IMR-90 (cell line): ENCODE measurements around the gene OR4F16. TPM values are rescaled to one million over a fixed set of nuclear protein-coding genes. Genes with fewer than 3 reads are reported as not detected.
"Not testable (repeated sequence)": the region's sequence is repeated elsewhere in the genome, so short reads cannot be mapped to it uniquely, and the experiment has no call there.

Source experiments
- ATAC-seq: fragments of 200-7000 bp; cut with Tn5 transposase; 2 replicates; pipeline ENCODE4 v1.9.1; 2020; ENCODE audit warnings: low read depth, mild to moderate bottlenecking, moderate library complexity
- Bru-seq: library from RNA; stranded (reverse); fragments of 400-500 nt; gene quantifications from one replicate; lab custom pipeline; 2021; lab: Mats Ljungman, UMichigan
- BruChase-seq, 2 experiments: library from RNA; stranded (reverse); fragments of 400-500 nt; gene quantifications; one replicate each; lab custom pipeline; 2021; lab: Mats Ljungman, UMichigan
- BruUV-seq: library from RNA; stranded (reverse); fragments of 400-500 nt; replicated peaks from 2 replicates; lab custom pipeline; 2021; lab: Mats Ljungman, UMichigan
- CTCF ChIA-PET: fragments of 300-600 bp; formaldehyde crosslinking; extraction: SDS; loops from one replicate; lab custom pipeline; 2021; ENCODE audit warnings: antibody characterized with exemption; lab: Yijun Ruan, JAX
- POLR2A ChIA-PET: fragments of 300-600 bp; sonication (Branson Sonifier 250); formaldehyde crosslinking; loops from one replicate; lab custom pipeline; 2022; ENCODE audit warnings: antibody characterized with exemption; ENCODE audit not compliant: unreplicated experiment; lab: Charles Lee
- DNase-seq: peaks from one replicate; pipeline ENCODE4 v3.0.0; 2013
- H2AFZ ChIP-seq: replicated peaks from 2 replicates; pipeline ENCODE3; 2013; ENCODE audit warnings: low read length, mild to moderate bottlenecking; ENCODE audit not compliant: poor library complexity
- H2AK5ac ChIP-seq: 2 replicates; pipeline ENCODE4 v1.6.1; 2013; ENCODE audit warnings: low read depth, low read length, inconsistent platforms
- H2AK9ac ChIP-seq: replicated peaks from 2 replicates; pipeline ENCODE3; 2013; ENCODE audit warnings: mild to moderate bottlenecking, low read depth, low read length, moderate library complexity; ENCODE audit not compliant: poor library complexity
- H2BK120ac ChIP-seq: 2 replicates; pipeline ENCODE4 v1.6.1; 2013; ENCODE audit warnings: low read depth, low read length, inconsistent platforms
- H2BK15ac ChIP-seq: 3 replicates; pipeline ENCODE4 v1.6.1; 2013; ENCODE audit warnings: low read depth, low read length, inconsistent platforms
- H2BK20ac ChIP-seq: 2 replicates; pipeline ENCODE4 v1.6.1; 2013; ENCODE audit warnings: low read depth, mild to moderate bottlenecking, inconsistent platforms, low read length, moderate library complexity
- H2BK5ac ChIP-seq: 2 replicates; pipeline ENCODE4 v1.6.1; 2013; ENCODE audit warnings: mild to moderate bottlenecking, low read depth, low read length, inconsistent platforms; ENCODE audit not compliant: poor library complexity, severe bottlenecking
- H3K14ac ChIP-seq: replicated peaks from 2 replicates; pipeline ENCODE4 v1.6.1; 2013; ENCODE audit warnings: low read depth, low read length, inconsistent platforms
- H3K18ac ChIP-seq: 2 replicates; pipeline ENCODE4 v1.6.1; 2013; ENCODE audit warnings: low read depth, low read length, control low read depth
- H3K23ac ChIP-seq: 2 replicates; pipeline ENCODE4 v1.6.1; 2013; ENCODE audit warnings: low read depth, low read length, inconsistent platforms
- H3K27ac ChIP-seq: 2 replicates; pipeline ENCODE4 v1.5.1; 2013; ENCODE audit warnings: mild to moderate bottlenecking, control low read depth, low read length; ENCODE audit not compliant: insufficient read depth
- H3K27me3 ChIP-seq: 2 replicates; pipeline ENCODE4 v1.6.1; 2013; ENCODE audit warnings: low read length; ENCODE audit not compliant: control insufficient read depth, insufficient read depth
- H3K36me3 ChIP-seq: 2 replicates; pipeline ENCODE4 v1.6.1; 2013; ENCODE audit warnings: low read length, mixed read lengths; ENCODE audit not compliant: control insufficient read depth, insufficient read depth
- H3K4ac ChIP-seq: 2 replicates; pipeline ENCODE4 v1.6.1; 2013; ENCODE audit warnings: low read depth, low read length, inconsistent platforms
- H3K4me1 ChIP-seq: 2 replicates; pipeline ENCODE4 v1.6.1; 2013; ENCODE audit warnings: low read length, mixed read lengths; ENCODE audit not compliant: control insufficient read depth, insufficient read depth
- H3K4me2 ChIP-seq: 2 replicates; pipeline ENCODE4 v1.6.1; 2013; ENCODE audit warnings: low read depth, mild to moderate bottlenecking, control low read depth, low read length, moderate library complexity
- H3K4me3 ChIP-seq: 2 replicates; pipeline ENCODE4 v1.5.1; 2013; ENCODE audit warnings: low read depth, mild to moderate bottlenecking, control low read depth, low read length, moderate library complexity; ENCODE audit not compliant: insufficient read depth
- H3K56ac ChIP-seq: 2 replicates; pipeline ENCODE4 v1.6.1; 2013; ENCODE audit warnings: low read length, inconsistent platforms; ENCODE audit not compliant: insufficient read depth; ENCODE audit errors: extremely low read depth
- H3K79me1 ChIP-seq, 2 experiments: 2 replicates each; pipeline ENCODE4 v1.6.1; 2013; ENCODE audit warnings: low read length in 2 of 2, inconsistent platforms in 1 of 2, low read depth in 1 of 2
- H3K9ac ChIP-seq: 2 replicates; pipeline ENCODE4 v1.6.1; 2013; ENCODE audit warnings: low read depth, low read length, control low read depth
- H3K9me1 ChIP-seq: 2 replicates; pipeline ENCODE4 v1.6.1; 2013; ENCODE audit warnings: low read length, inconsistent platforms; ENCODE audit not compliant: insufficient read depth
- H3K9me3 ChIP-seq: 2 replicates; pipeline ENCODE4 v1.6.1; 2013; ENCODE audit warnings: low read length; ENCODE audit not compliant: control insufficient read depth, insufficient read depth
- H4K20me1 ChIP-seq: 2 replicates; pipeline ENCODE4 v1.6.1; 2013; ENCODE audit warnings: low read length, inconsistent platforms; ENCODE audit not compliant: insufficient read depth
- H4K5ac ChIP-seq: 2 replicates; pipeline ENCODE4 v1.6.1; 2013; ENCODE audit warnings: mild to moderate bottlenecking, low read depth, low read length, control low read depth
- H4K8ac ChIP-seq, 2 experiments: 2 replicates each; pipeline ENCODE4 v1.6.1; 2013; ENCODE audit warnings: low read depth in 2 of 2, low read length in 2 of 2, control low read depth in 1 of 2, inconsistent platforms in 1 of 2
- H4K91ac ChIP-seq: 2 replicates; pipeline ENCODE4 v1.6.1; 2013; ENCODE audit warnings: low read depth, low read length, inconsistent platforms; ENCODE audit not compliant: insufficient read depth
- WGBS, 2 experiments: methylation state at CpG; one replicate each; pipeline versions ENCODE4 v1.1.5 to v1.1.7; 2013; ENCODE audit warnings: missing lambda C conversion rate in 2 of 2; ENCODE audit not compliant: insufficient read length in 1 of 2; ENCODE audit errors: extremely low coverage in 2 of 2; 5-methylcytosine and 5-hydroxymethylcytosine counted together
- dilution Hi-C: fragments of 300-500 bp; cut with HindIII; formaldehyde crosslinking; loops from one replicate; pipeline ENCODE4 v1.14.3; 2018; ENCODE audit warnings: low sequenced_read_pairs; ENCODE audit not compliant: unreplicated experiment
- in situ Hi-C: fragments of 300-500 bp; cut with MboI; formaldehyde crosslinking; loops from 3 replicates; pipeline ENCODE4 v1.14.3; 2019; ENCODE audit warnings: low sequenced_read_pairs, inconsistent platforms, mixed read lengths
- intact Hi-C: fragments of 100-400 bp; cut with micrococcal nuclease; formaldehyde crosslinking; loops from 2 replicates; pipeline ENCODE4 v1.10.0; 2022
- long read RNA-seq: library from polyadenylated mRNA; unstranded; transcript quantifications from one replicate; pipeline ENCODE4 v2.0.0, GENCODE V29; 2021; ENCODE audit not compliant: unreplicated experiment
- polyA plus RNA-seq, 3 experiments: library from polyadenylated mRNA; depleted of rRNA; stranded (reverse); fragments of >200 nt; gene quantifications; 2 replicates each; pipeline ENCODE4 v1.2.3, GENCODE V29; 2012; ENCODE audit warnings: low replicate concordance in 1 of 3
- total RNA-seq: library from RNA; depleted of rRNA; stranded (reverse); fragments of >200 nt; gene quantifications from 2 replicates; pipeline ENCODE4 v1.2.3, GENCODE V29; 2012; rRNA removed

OR4F16 gene
- total RNA-seq (not detected in 2 replicates), polyA plus RNA-seq (2012; rRNA removed) (not detected in 2 replicates), Bru-seq, nascent RNA (not detected), BruChase-seq, experiment 1, labeled RNA remaining after a 6-hour chase (not detected), BruChase-seq, experiment 2, labeled RNA remaining after a 2-hour chase (not detected)
- polyA plus RNA-seq (2012; cell fraction: cytosol; rRNA removed): not detected in 2 replicates
- polyA plus RNA-seq (2012; cell fraction: nucleus; rRNA removed; ENCODE audit: low replicate concordance): not detected in 2 replicates
- long read RNA-seq: 0 reads

GRCh38 chr1:686554-686953 is at the start of gene OR4F16:
Gene OR4F16, minus strand, starts transcription at chr1:686654. Its CDS starts 0 bp downstream, at chr1:686654.
- H3K4ac ChIP-seq: not testable (repeated sequence)

GRCh38 chr1:733649-734048 is 47.2 kb upstream of the OR4F16 start:
- H2AFZ ChIP-seq, H3K4me2 ChIP-seq, H4K8ac ChIP-seq, H2BK15ac ChIP-seq, CTCF ChIA-PET, H4K20me1 ChIP-seq, H2BK120ac ChIP-seq, H3K79me1 ChIP-seq, H3K9me1 ChIP-seq, H3K14ac ChIP-seq, BruUV-seq, H3K36me3 ChIP-seq, H2BK5ac ChIP-seq, H3K9ac ChIP-seq, H3K4me1 ChIP-seq, H2AK5ac ChIP-seq, H3K4ac ChIP-seq, H3K27me3 ChIP-seq, intact Hi-C loops, H2AK9ac ChIP-seq, H4K5ac ChIP-seq, H2BK20ac ChIP-seq, dilution Hi-C loops, H3K27ac ChIP-seq, DNase-seq, in situ Hi-C loops, POLR2A ChIA-PET, ATAC-seq, H3K4me3 ChIP-seq, H3K18ac ChIP-seq, H4K91ac ChIP-seq, H3K9me3 ChIP-seq, H3K56ac ChIP-seq, H3K23ac ChIP-seq: not testable (repeated sequence)
- WGBS, 2 experiments: no CpG with 5 or more reads among the region's 3 CpGs

More at GRCh38 chr1:686554-686953, at the start of gene OR4F16:
- H3K9me3 ChIP-seq, H3K79me1 ChIP-seq, H2AFZ ChIP-seq, H2AK5ac ChIP-seq, POLR2A ChIA-PET, H3K9ac ChIP-seq, H2BK15ac ChIP-seq, H3K18ac ChIP-seq, H4K5ac ChIP-seq, H3K56ac ChIP-seq, H3K4me2 ChIP-seq, H3K23ac ChIP-seq, H2BK20ac ChIP-seq, ATAC-seq, CTCF ChIA-PET, H3K4me1 ChIP-seq, H3K36me3 ChIP-seq, DNase-seq, intact Hi-C loops, H3K14ac ChIP-seq, H4K8ac ChIP-seq, H4K91ac ChIP-seq, H3K27me3 ChIP-seq, BruUV-seq, H3K9me1 ChIP-seq, H3K4me3 ChIP-seq, H2BK5ac ChIP-seq, in situ Hi-C loops, H2AK9ac ChIP-seq, H4K20me1 ChIP-seq, H2BK120ac ChIP-seq, dilution Hi-C loops, H3K27ac ChIP-seq: not testable (repeated sequence)
